Omental fat pad (tissue), 4 donors: ENCODE data around the gene KCNAB1. TPM values are rescaled to one million over a fixed set of nuclear protein-coding genes. Genes with fewer than 3 reads are reported as not detected.
A peak's percentile ranks its signal among the peaks of the same experiment; 100 is the strongest.

Experiments used
- ATAC-seq: fragments of 150-250 bp; one replicate; pipeline ENCODE4 v1.9.1; 2016; ENCODE audit warnings: mild to moderate bottlenecking, moderate library complexity; ENCODE audit not compliant: low FRiP score
- DNase-seq: peaks from one replicate; pipeline ENCODE4 v3.0.0-alpha.2; 2019; ENCODE audit warnings: low spot score
- total RNA-seq, 4 donors: library from RNA; depleted of rRNA; stranded (reverse); fragments of >200 nt; gene quantifications; one replicate each; pipeline ENCODE4 v1.1.0, GENCODE V29; 2016
- TF ChIP-seq, protein P1 (sequence below), 3 donors: fragments of 450-650 bp; IDR thresholded peaks; one replicate each; pipeline ENCODE4 v1.5.1; 2016 to 2017; ENCODE audit warnings: antibody characterized with exemption in 3 of 3, mild to moderate bottlenecking in 3 of 3, moderate library complexity in 2 of 3

Gene KCNAB1
- total RNA-seq, 4 donors from 2014 or later = 2.2 to 12.6 (median 5.7) TPM

DNA sequence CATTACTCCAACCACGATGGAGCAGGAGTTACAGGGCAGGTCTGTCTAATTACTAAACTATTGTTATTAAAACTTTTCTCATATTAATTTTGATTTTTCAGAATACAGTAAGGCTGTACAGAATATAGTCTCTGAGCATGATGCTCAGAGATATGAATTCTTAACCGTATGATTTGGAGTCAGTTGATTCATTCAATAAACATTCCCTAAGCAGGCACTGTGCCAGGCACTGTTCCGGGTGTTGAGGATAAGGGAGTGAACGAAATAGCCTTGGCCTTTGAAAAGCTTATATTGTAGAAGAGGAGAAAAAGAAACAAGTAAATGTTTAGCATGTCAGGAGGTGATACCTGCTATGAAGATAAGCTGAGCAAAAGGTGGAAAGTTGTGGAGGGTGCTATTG is 187.3 kb downstream of the KCNAB1 start:
- ATAC-seq = peak; percentile 85
- TF ChIP-seq, protein P1, sequence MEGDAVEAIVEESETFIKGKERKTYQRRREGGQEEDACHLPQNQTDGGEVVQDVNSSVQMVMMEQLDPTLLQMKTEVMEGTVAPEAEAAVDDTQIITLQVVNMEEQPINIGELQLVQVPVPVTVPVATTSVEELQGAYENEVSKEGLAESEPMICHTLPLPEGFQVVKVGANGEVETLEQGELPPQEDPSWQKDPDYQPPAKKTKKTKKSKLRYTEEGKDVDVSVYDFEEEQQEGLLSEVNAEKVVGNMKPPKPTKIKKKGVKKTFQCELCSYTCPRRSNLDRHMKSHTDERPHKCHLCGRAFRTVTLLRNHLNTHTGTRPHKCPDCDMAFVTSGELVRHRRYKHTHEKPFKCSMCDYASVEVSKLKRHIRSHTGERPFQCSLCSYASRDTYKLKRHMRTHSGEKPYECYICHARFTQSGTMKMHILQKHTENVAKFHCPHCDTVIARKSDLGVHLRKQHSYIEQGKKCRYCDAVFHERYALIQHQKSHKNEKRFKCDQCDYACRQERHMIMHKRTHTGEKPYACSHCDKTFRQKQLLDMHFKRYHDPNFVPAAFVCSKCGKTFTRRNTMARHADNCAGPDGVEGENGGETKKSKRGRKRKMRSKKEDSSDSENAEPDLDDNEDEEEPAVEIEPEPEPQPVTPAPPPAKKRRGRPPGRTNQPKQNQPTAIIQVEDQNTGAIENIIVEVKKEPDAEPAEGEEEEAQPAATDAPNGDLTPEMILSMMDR (IDR thresholded peaks at IDR 0.05) = no peak

DNA sequence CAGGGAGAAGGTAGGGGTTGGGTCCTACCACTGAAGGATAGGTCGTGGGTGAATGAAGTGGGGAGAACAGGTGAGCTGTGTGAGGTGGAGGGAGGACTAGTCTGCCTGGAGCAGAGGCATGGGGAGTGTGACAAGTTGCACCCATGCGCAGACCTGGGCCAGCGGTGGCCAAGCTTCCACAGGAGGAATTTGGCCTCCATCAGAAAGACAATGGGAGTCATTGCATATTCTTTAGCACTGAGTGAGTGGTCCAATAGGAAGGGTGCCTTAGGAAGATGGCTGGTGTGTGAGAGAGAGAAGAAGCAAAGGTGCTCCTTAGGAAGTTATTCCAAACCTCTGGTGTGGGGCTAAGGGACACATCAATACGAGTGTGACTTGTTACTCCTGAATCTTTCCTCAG is 191.1 kb downstream of the KCNAB1 start:
- TF ChIP-seq, protein P1 (IDR thresholded peaks at IDR 0.05) = no peak
- DNase-seq (no peak), ATAC-seq (no peak)

More for the DNA sequence above, 187.3 kb downstream of the KCNAB1 start:
- peak; percentile 76 for DNase-seq

DNA sequence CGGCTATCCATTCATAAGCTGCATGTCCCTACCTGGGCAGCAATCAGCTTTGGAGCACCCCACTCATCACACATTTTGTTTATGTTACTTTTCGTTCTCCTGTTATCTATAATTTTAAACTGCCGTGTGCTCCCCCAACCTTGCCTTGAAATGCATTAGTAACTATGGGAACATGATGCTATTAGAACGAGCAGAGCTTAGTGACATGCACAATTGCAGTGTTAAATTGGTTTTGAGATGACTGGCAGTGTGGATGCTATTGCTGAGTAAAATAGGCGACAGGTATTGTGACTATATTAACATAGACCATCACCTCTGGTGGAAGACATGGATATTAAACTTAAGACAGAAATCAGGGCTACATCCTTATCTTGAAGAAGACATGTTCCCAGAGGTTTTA is 191.6 kb downstream of the KCNAB1 start:
- ATAC-seq = no peak
- TF ChIP-seq, protein P1 (IDR thresholded peaks at IDR 0.05) = no peak
- no peak for DNase-seq

DNA sequence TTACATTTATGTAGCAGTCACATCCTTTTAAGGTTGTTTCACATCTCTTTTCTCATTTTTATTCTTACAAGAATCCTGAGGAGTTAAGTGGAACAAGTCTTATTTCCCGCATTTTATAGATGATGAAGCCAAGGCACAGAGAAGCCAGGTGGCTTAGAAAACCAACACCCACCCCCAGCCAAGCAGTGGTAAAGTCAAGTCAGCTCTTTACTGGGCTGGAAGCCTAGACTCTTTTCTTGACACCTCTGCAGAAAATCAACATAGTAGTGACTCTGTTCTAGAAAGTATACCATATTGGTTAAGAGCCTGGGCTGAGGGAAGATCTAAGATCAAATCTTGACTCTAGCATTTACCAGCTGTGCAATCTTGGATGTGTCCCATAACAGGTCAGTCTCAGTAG is 195.7 kb downstream of the KCNAB1 start:
- DNase-seq (no peak), ATAC-seq (no peak)
- TF ChIP-seq, protein P1 (IDR thresholded peaks at IDR 0.05) = no peak

DNA sequence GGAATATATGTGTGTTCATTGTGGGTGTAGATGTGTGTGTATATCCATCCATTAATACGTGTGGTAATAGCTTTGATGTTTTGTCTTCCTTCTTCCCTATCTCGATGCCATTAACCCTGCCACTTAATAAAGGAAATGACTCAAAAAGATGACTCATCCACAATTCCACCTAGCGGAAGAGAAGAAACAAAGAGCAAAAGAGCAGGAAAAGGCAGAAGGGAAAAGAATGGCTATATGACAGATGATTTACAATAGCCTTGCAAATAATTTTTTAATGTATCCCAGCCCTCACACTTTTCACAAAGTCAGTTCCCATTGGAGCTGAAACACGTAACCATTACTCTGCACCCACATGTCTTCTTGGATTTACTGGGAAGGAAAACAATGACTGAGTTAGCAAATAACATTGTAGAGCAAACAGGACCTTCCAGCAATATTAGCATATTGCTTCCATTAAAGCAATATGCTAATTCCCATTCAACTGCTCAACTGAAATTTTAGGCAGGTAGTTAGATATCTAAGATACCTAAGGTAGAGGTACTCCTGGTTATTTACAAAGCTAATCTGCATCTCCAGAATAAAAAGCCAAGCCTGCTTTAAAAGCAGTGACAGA is 197.2 kb downstream of the KCNAB1 start:
- TF ChIP-seq, protein P1 (IDR thresholded peaks at IDR 0.05) = no peak
- ATAC-seq = no peak
- no peak for DNase-seq

DNA sequence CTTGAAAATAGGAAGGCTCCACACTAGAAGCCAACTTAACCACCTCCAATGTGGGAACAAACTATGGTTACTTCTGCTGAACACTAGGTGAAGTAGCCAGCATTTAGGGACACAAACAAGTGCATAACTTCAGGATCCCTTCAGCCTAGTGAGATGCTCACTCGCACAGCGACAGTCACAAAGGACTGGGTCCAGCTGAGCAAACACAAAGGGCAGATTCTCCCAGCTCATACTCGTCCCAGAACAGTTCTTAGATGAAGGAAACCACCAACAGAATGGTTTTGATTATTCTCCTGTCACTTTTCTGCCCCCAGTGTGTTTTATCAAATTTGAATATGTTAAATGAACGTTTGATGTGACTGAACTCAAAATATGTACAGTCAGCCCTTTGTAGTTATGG is 201.6 kb downstream of the KCNAB1 start:
- DNase-seq (no peak), ATAC-seq (no peak)
- TF ChIP-seq, protein P1 (IDR thresholded peaks at IDR 0.05) = no peak

DNA sequence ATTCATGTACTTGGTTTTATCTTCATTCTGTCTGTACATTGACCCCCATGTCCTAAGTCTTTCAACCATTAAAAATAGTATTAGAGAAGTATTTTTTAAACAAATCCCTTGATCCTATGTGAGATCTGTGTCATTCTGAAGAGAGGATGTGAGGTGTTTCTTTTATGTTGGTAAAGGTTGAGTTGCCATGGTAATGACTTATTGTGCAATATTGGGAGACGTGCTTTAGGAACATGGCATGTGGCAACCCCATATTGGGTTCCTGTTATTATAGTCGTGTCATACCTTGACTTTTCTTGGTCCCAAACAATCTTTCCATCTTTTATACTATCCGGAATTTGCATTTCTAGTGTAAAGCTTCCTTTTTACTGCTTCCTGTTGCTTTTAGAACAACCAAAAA is 203.1 kb downstream of the KCNAB1 start:
- no peak for ATAC-seq
- no peak for DNase-seq
- TF ChIP-seq, protein P1 (IDR thresholded peaks at IDR 0.05) = no peak
